ENCODE results near the gene ARID4B. TPM values are rescaled to one million over a fixed set of nuclear protein-coding genes. Genes with fewer than 3 reads are reported as not detected.

Gene ARID4B
- total RNA-seq, 4 donors from 2014 or later = 27.0 to 172 (median 70.8) TPM

- Histone ChIP-seq H3K36me3 (no peaks in the 10 kb centered on the region), H3K27ac (peak within 1 kb of the TSS; percentile 92 to 98 (median 95)), H3K27me3 (no peaks in the 10 kb centered on the region), H3K4me3 (peak within 1 kb of the TSS; percentile 55 to 95 (median 84)), H3K4me1 (peaks cover 0 to 53% (median 14%) of the 10 kb centered on the region in 4 donors), H3K9me3 (no peaks in the 10 kb centered on the region)
- peak; percentile 97 to 99 (median 99) for DNase-seq
- TF ChIP-seq CTCF (IDR thresholded peaks at IDR 0.05) (peak in 2 of 6 experiments; percentile 27 to 40), POLR2A (IDR thresholded peaks at IDR 0.05) (peak; percentile 72 to 85)
Measured at GRCh38 chr1:235328271-235329138, 526 bp upstream of the ARID4B start, which contains the start of gene GGPS1. GGPS1 (plus strand) TSS chr1:235328570; CDS start chr1:235335265, 6,695 bp downstream.

- Histone ChIP-seq H3K4me3 (peak overlapping the region; percentile 55 to 95 (median 84)), H3K9me3 (no peaks in the 10 kb centered on the region), H3K27me3 (no peaks in the 10 kb centered on the region), H3K27ac (peak overlapping the region; percentile 92 to 98 (median 95)), H3K4me1 (peaks cover 0 to 49% (median 14%) of the 10 kb centered on the region in 4 donors), H3K36me3 (no peaks in the 10 kb centered on the region)
- DNase-seq = peak; percentile 64 to 72 (median 69)
- TF ChIP-seq POLR2A (IDR thresholded peaks at IDR 0.05) = no peak
- TF ChIP-seq CTCF (IDR thresholded peaks at IDR 0.05) = no peak
Measured at GRCh38 chr1:235326719-235327558, 1.0 kb downstream of the ARID4B start.

GRCh38 chr1:235325854-235326253 is 2.1 kb downstream of the ARID4B start:
- Histone ChIP-seq H3K36me3 (no peaks in the 10 kb centered on the region), H3K4me1 (peaks cover 0 to 38% (median 12%) of the 10 kb centered on the region in 4 donors), H3K9me3 (no peaks in the 10 kb centered on the region), H3K27ac (no peak overlapping the region), H3K27me3 (no peaks in the 10 kb centered on the region), H3K4me3 (peak overlapping the region in 2 of 4 donors; percentile 73 to 94)
- no peak for DNase-seq
- TF ChIP-seq CTCF (IDR thresholded peaks at IDR 0.05) (no peak), POLR2A (IDR thresholded peaks at IDR 0.05) (no peak)

- Histone ChIP-seq H3K4me3 (peak overlapping the region in 2 of 4 donors; percentile 3 to 73), H3K9me3 (no peaks in the 10 kb centered on the region), H3K36me3 (peaks cover 0 to 3% (median 0%) of the 10 kb centered on the region in 3 donors), H3K27me3 (no peaks in the 10 kb centered on the region), H3K4me1 (peaks cover 0 to 31% (median 8%) of the 10 kb centered on the region in 4 donors), H3K27ac (no peak overlapping the region)
- TF ChIP-seq CTCF (IDR thresholded peaks at IDR 0.05) = no peak
- TF ChIP-seq POLR2A (IDR thresholded peaks at IDR 0.05) = no peak
- DNase-seq = no peak
Measured at GRCh38 chr1:235325139-235325538, 2.8 kb downstream of the ARID4B start.

- H3K9me3 ChIP-seq = no peaks in the 10 kb centered on the region
- H3K27me3 ChIP-seq = no peaks in the 10 kb centered on the region
- no peak for TF ChIP-seq POLR2A (IDR thresholded peaks at IDR 0.05)
- TF ChIP-seq CTCF (IDR thresholded peaks at IDR 0.05) = no peak
- no peak for DNase-seq
- H3K27ac ChIP-seq = peak overlapping the region in 1 of 4 donors; percentile 26
- peaks cover 0 to 3% (median 0%) of the 10 kb centered on the region in 3 donors for H3K36me3 ChIP-seq
- peak overlapping the region in 1 of 4 donors; percentile 73 for H3K4me3 ChIP-seq
- H3K4me1 ChIP-seq = peaks cover 0 to 26% (median 7%) of the 10 kb centered on the region in 4 donors
Measured at GRCh38 chr1:235324296-235324695, 3.7 kb downstream of the ARID4B start.

All from Peyer's patch (tissue), 4 donors.